Ascending aorta (tissue), 2 donors: ENCODE data around the gene LAMTOR4. TPM values are rescaled to one million over a fixed set of nuclear protein-coding genes. Genes with fewer than 3 reads are reported as not detected.
"Not testable (repeated sequence)": the region's sequence is repeated elsewhere in the genome, so short reads cannot be mapped to it uniquely, and the experiment has no call there.

Experiments used
- DNase-seq, 2 donors: peaks; one replicate each; pipeline ENCODE4 v3.0.0-alpha.2; 2019; ENCODE audit warnings: low spot score in 2 of 2
- H3K27ac ChIP-seq, 2 donors: fragments of 200-600 bp; sonication (generic); one replicate each; pipeline ENCODE4 v1.5.1; 2016 to 2017; ENCODE audit warnings: mild to moderate bottlenecking in 1 of 2
- H3K27me3 ChIP-seq: fragments of 200-600 bp; sonication (generic); one replicate; pipeline ENCODE4 v1.5.1; 2017
- H3K36me3 ChIP-seq, 2 donors: fragments of 200-600 bp; sonication (generic); one replicate each; pipeline ENCODE4 v1.5.1; 2016
- H3K4me1 ChIP-seq, 2 donors: fragments of 200-600 bp; sonication (generic); one replicate each; pipeline ENCODE4 v1.5.1; 2016 to 2017; ENCODE audit warnings: mild to moderate bottlenecking in 1 of 2
- H3K4me3 ChIP-seq, 2 donors: fragments of 200-600 bp; sonication (generic); one replicate each; pipeline ENCODE4 v1.5.1; 2016 to 2017; ENCODE audit warnings: mild to moderate bottlenecking in 1 of 2
- H3K9me3 ChIP-seq, 2 donors: fragments of 200-600 bp; sonication (generic); one replicate each; pipeline ENCODE4 v1.5.1; 2016
- intact Hi-C: fragments of 100-400 bp; cut with DNase I; formaldehyde crosslinking; loops from one replicate; pipeline ENCODE4 v1.15.1; 2023
- total RNA-seq: library from RNA; depleted of rRNA; stranded (reverse); fragments of >200 nt; gene quantifications from one replicate; pipeline ENCODE4 v1.1.0, GENCODE V29; 2016
- TF ChIP-seq, protein P1 (sequence below), 3 experiments: fragments of 200-600 bp in 2 of 3; fragments of 450-650 bp in 1 of 3; sonication (generic) in 2 of 3; IDR thresholded peaks; one replicate each; pipeline ENCODE4 v1.5.1; 2016 to 2019; ENCODE audit warnings: antibody characterized with exemption in 3 of 3, mild to moderate bottlenecking in 1 of 3, moderate library complexity in 1 of 3

Gene LAMTOR4
- total RNA-seq, 1 donor from 2014 or later, result 131 TPM

DNA sequence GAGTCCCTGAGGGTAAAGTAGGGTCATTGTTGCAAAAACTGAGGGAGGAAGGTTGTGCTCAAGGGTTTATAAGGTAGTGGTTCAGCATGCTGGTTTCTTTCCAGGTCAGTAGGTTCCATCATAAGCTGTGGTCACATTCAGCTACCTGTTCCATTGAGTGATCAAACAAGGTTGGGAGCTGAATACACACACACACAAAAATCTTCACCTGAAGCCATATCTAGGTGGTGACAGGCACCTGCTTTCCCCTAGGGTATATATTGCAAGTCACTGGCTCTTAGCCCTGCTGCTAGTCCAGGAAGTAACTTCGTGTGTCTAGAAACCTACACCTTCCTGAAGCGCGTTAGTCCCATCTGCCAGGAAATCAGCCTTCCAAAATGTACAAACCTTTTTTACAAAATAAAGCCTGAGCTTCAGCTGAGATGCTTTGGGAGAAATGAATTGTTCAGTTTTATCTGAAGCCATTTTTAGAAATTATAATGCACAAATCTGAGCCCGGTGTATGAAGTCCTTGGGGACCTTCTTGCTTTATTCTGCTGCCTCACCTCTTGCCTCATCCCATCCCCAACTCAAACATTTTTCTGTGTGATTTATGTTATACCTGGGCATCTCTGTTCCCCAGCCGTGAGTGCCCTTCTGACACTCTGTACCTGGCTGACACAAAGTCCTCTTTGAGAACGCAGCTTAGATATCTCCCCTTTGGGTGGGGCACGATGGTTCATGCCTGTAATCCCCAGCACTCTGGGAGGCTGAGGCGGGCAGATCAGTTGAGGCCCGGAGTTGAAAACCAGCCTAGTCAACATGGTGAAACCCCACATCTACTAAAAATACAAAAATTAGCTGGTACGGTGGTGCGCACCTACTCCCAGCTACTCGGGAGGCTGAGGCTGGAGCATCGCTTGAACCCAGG is 10.6 kb upstream of the LAMTOR4 start:
- Histone ChIP-seq H3K36me3 (no peaks in the 10 kb centered on the region), H3K4me1 (no peaks in the 10 kb centered on the region), H3K27me3 (no peaks in the 10 kb centered on the region), H3K27ac (no peak overlapping the region), H3K9me3 (no peaks in the 10 kb centered on the region), H3K4me3 (no peak overlapping the region)
- TF ChIP-seq, protein P1, sequence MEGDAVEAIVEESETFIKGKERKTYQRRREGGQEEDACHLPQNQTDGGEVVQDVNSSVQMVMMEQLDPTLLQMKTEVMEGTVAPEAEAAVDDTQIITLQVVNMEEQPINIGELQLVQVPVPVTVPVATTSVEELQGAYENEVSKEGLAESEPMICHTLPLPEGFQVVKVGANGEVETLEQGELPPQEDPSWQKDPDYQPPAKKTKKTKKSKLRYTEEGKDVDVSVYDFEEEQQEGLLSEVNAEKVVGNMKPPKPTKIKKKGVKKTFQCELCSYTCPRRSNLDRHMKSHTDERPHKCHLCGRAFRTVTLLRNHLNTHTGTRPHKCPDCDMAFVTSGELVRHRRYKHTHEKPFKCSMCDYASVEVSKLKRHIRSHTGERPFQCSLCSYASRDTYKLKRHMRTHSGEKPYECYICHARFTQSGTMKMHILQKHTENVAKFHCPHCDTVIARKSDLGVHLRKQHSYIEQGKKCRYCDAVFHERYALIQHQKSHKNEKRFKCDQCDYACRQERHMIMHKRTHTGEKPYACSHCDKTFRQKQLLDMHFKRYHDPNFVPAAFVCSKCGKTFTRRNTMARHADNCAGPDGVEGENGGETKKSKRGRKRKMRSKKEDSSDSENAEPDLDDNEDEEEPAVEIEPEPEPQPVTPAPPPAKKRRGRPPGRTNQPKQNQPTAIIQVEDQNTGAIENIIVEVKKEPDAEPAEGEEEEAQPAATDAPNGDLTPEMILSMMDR (IDR thresholded peaks at IDR 0.05), result no peak
- no peak for DNase-seq
- intact Hi-C loops, result no loop called here

DNA sequence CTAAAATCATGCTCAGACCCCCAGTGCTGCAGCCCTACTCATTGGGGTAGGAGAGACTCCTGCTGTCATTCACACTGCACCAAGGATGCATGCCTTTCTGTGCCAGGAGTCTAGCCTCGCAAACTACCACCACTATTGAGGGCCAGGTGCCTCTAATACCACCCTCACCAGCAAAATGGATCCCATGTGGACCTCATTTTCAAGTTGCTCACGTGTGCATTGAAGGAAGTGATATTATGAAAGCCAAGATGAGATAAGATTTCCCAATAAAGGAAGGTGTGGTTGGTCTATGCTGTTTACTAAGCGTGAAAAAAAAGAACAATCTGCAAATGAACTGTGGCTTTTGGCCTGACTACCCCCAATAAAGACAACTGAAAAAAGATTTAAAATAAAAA is 7.2 kb upstream of the LAMTOR4 start:
- Histone ChIP-seq H3K27ac (no peak overlapping the region), H3K4me1 (no peaks in the 10 kb centered on the region), H3K9me3 (no peaks in the 10 kb centered on the region), H3K4me3 (no peak overlapping the region), H3K27me3 (no peaks in the 10 kb centered on the region), H3K36me3 (no peaks in the 10 kb centered on the region)
- TF ChIP-seq, protein P1 (IDR thresholded peaks at IDR 0.05), result no peak
- no peak for DNase-seq
- intact Hi-C loops, result no loop called here

DNA sequence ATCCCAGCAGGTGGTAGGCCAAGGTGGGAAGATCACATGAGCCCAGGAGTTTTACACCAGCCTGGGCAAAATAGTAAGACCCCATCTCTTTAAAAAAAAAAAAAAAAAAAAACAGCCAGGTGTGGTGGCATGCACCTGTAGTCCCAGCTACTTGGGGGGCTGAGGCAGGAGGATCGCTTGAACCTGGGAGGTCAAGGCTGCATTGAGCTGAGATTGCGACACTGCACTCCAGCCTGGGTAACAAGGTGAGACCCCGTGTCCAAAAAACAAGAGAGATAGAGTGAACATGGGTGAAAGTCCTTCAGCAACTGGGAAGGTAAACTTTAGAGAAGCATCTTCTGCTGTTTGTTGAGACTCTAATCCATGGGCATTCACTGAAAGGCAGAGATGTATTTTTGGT is 6.3 kb upstream of the LAMTOR4 start:
- H3K27ac ChIP-seq, result no peak overlapping the region
- TF ChIP-seq, protein P1 (IDR thresholded peaks at IDR 0.05), result no peak

DNA sequence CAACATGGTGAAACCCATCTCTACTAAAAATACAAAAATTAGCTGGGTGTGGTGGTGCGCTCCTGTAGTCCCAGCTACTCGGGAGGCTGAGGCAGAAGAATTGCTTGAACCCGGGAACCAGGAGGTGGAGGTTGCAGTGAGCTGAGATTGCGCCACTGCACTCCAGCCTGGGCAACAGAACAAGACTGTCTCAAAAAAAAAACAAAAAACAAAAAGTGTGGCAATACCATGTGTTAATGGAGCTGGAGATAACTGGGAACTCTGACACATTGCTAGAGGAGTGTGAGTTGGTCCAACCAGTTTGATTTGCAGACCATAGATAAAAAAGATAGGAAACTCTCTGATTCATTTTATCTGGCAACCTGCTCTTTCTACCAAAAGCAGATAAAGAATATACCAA is 2.4 kb upstream of the LAMTOR4 start:
- intact Hi-C loops, H3K9me3 ChIP-seq, H3K27me3 ChIP-seq, DNase-seq, H3K4me3 ChIP-seq, H3K36me3 ChIP-seq, H3K4me1 ChIP-seq, H3K27ac ChIP-seq: not testable (repeated sequence)

More for the DNA sequence above, 6.3 kb upstream of the LAMTOR4 start:
- Histone ChIP-seq H3K9me3 (no peaks in the 10 kb centered on the region), H3K27me3 (no peaks in the 10 kb centered on the region), H3K36me3 (no peaks in the 10 kb centered on the region), H3K4me3 (no peak overlapping the region), H3K4me1 (no peaks in the 10 kb centered on the region)
- DNase-seq, result no peak
- intact Hi-C loops, result no loop called here

DNA sequence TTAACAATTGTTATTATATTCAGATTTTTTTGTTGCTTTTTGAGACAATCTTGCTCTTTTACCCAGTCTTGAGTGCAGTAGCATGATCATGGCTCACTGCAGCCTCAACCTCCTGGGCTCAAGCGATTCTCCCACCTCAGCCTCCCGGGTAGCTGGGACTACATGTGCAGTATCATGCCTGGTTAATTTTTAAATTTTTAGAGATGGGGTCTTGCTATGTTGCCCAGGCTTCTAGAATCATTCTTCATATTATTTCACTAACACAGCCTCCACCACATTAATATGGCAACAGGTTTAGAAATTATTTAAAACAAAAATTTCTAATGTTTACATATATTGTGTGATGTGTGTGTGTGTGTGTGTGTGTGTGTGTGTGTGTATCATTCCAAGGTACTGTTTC is 1.4 kb upstream of the LAMTOR4 start:
- H3K4me3 ChIP-seq, result no peak overlapping the region
- no peaks in the 10 kb centered on the region for H3K27me3 ChIP-seq
- H3K27ac ChIP-seq, result no peak overlapping the region
- intact Hi-C loops, result no loop called here
- H3K36me3 ChIP-seq, result no peaks in the 10 kb centered on the region
- H3K9me3 ChIP-seq, result no peaks in the 10 kb centered on the region
- DNase-seq, result no peak
- TF ChIP-seq, protein P1 (IDR thresholded peaks at IDR 0.05), result no peak
- H3K4me1 ChIP-seq, result peaks cover 6 to 9% of the 10 kb centered on the region in 2 donors

DNA sequence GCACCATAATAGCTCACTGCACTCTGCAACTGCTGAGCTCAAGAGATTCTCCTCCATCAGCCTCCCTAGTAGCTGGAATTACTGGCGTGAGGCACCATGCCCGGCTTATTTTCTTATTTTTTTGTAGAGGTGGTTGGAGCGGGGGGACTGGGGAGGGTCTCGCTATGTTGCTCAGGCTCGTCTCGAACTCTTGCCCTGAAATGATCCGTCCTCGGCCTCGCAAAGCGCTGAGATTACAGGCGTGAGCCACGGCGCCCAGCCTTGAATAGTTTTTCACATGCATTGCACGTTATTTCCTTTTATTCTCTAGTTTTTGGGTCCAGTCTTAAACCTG is 526 bp upstream of the LAMTOR4 start:
- Histone ChIP-seq H3K4me1 (peaks cover 6 to 9% of the 10 kb centered on the region in 2 donors), H3K36me3 (peaks cover under 1 to 3% of the 10 kb centered on the region in 2 donors), H3K27ac (peak overlapping the region; percentile 54 to 89), H3K4me3 (peak overlapping the region; percentile 64 to 86), H3K9me3 (no peaks in the 10 kb centered on the region), H3K27me3 (no peaks in the 10 kb centered on the region)
- TF ChIP-seq, protein P1 (IDR thresholded peaks at IDR 0.05), result no peak
- DNase-seq, result no peak
- intact Hi-C loops, result loop anchor here (1.0 to 2.0 kb wide), 3 partner anchors 21 to 29 kb away; partner anchors contain the start of genes CNPY4, GPC2, MBLAC1 and STAG3
